Fibroblast of the aortic adventitia (primary cell): Measurements from ENCODE around the gene BABAM2. TPM values are rescaled to one million over a fixed set of nuclear protein-coding genes. Genes with fewer than 3 reads are reported as not detected.
"Not testable (repeated sequence)": the region's sequence is repeated elsewhere in the genome, so short reads cannot be mapped to it uniquely, and the experiment has no call there.

Source experiments
- DNase-seq: peaks from one replicate; pipeline ENCODE4 v3.0.0-alpha.2; 2010; ENCODE audit warnings: low read depth
- H3K4me3 ChIP-seq: 2 replicates; pipeline ENCODE4 v1.5.1; 2011; ENCODE audit warnings: low read depth, mild to moderate bottlenecking, control low read depth, low read length, moderate library complexity
- CTCF ChIP-seq: IDR thresholded peaks from 2 replicates; pipeline ENCODE4 v1.5.1; 2011; ENCODE audit warnings: mild to moderate bottlenecking, low read length, control low read depth, inconsistent platforms; ENCODE audit not compliant: insufficient read depth
- total RNA-seq: library from RNA; depleted of rRNA; stranded (reverse); fragments of >200 nt; gene quantifications from 2 replicates; pipeline ENCODE4 v1.2.3, GENCODE V29; 2012; ENCODE audit warnings: low replicate concordance

The BABAM2 gene
- total RNA-seq, 1 donor = 45.3 TPM

- DNase-seq = no peak
- no peak overlapping the region for H3K4me3 ChIP-seq
- TF ChIP-seq CTCF = no peak
These were observed 75.3 kb downstream of the BABAM2 start for GRCh38 chr2:27965841-27966240.

DNA sequence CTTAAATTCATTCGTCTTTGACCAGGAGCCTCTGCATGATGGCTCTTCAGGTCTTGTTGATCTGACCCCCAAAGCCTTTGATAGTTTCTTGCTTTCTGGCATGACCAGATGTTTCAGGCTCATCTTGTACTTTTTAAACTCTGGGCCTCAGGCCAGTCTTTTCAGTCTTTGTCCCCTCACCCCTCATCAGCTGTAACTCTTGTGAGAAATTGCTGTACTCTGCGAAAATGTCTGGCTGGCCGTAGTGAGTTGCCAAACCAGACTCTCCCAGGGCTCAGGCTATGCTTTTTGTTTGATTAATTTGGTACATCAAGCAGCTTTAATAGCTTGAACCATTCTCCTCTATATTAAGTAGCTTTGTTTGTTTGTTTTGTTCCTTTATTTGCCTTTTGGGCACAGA lies 75.9 kb downstream of the BABAM2 start:
- TF ChIP-seq CTCF = no peak
- peak; percentile 34 for DNase-seq
- H3K4me3 ChIP-seq = no peak overlapping the region

DNA sequence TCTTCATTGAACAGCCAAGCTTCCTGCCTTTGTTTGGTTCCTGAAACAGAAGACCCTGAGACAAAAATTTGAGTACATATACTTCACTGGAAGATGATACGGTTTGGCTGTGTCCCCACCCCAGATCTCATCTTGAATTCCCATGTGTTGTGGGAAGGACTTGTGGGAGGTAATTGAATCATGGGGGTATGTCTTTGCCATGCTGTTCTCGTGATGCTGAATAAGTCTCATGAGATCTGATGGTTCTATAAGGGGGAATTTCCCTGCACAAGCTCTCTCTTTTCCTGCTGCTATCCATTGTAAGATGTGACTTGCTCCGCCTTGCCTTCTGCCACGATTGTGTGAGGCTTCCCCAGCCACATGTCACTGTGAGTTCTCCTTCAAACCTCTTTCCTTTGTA lies 76.5 kb downstream of the BABAM2 start:
- H3K4me3 ChIP-seq = no peak overlapping the region
- no peak for DNase-seq
- TF ChIP-seq CTCF = no peak

DNA sequence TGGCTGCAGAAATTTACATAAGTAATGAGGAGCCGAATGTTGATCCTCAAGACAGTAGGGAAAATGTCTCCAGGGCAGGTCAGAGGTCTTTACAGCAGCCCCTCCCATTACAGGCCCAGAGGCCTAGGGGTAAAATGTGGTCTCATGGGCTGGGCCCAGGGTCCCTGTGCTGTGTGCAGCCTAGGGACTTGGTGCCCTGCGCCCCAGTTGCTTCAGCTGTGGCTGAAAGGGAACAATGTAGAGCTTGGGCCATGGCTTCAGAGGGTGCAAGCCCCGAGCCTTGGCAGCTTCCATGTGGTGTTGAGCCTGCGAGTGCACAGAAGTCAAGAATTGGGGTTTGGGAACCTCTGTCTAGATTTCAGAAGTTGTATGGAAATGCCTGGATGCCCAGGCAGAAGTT lies 77.5 kb downstream of the BABAM2 start:
- not testable (repeated sequence) for DNase-seq, H3K4me3 ChIP-seq

- DNase-seq, H3K4me3 ChIP-seq: not testable (repeated sequence)
These were observed 78.4 kb downstream of the BABAM2 start for GRCh38 chr2:27968957-27969356.

- DNase-seq = no peak
- no peak overlapping the region for H3K4me3 ChIP-seq
- TF ChIP-seq CTCF = no peak
These were observed 81.8 kb downstream of the BABAM2 start for GRCh38 chr2:27972311-27972710.

DNA sequence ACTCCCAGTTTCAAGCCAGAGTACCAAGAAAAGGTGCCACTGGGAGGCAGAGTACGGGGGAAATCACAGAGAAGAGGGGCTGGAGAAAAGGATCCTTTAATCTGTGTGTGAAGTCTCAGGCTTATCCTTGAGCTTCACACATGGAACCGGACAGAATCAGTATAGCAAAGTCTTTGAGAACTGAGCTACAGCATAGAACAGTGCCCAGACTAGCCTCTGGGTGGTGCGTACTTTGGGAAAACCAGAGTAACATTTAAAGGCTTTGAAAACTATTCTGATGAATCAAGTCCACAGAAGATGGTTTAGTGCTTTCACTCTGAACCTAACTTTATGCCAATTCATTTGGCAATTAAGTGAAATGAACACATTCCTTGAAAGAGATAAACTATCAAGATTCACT lies 83.1 kb downstream of the BABAM2 start:
- DNase-seq = peak; percentile 50
- TF ChIP-seq CTCF = peak; percentile 44
- no peak overlapping the region for H3K4me3 ChIP-seq

DNA sequence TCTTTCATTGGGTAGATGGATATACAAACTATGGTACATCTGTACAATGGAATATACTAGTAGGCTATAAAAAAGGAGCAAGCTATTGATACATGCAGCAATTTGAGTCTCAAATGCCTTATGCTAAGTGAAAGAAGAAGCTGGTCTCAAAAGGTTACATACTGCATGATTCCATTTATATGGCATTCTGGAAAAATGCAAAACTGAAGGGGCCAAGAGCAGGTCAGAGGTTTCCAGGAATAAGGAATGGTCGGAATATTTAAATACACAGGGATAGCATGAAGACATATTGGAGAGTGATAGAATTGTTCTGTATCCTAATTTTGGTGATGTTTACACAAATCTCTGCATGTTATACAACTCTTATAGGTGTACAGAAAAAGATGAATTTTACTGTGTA lies 85.8 kb downstream of the BABAM2 start:
- H3K4me3 ChIP-seq = no peak overlapping the region
- TF ChIP-seq CTCF = no peak
- DNase-seq = no peak
